Tibial nerve (tissue), 4 donors: ENCODE measurements around the gene SIPA1L3.

ENCODE experiments used
- CTCF ChIP-seq, 5 experiments: fragments of 200-600 bp in 3 of 5; fragments of 450-650 bp in 2 of 5; sonication (generic) in 3 of 5; IDR thresholded peaks; one replicate each; pipeline ENCODE4 v1.5.1; 2016 to 2019; ENCODE audit warnings: antibody characterized with exemption in 5 of 5, mild to moderate bottlenecking in 3 of 5, moderate library complexity in 2 of 5
- EP300 ChIP-seq, 2 donors: sonication (generic); formaldehyde crosslinking; IDR thresholded peaks; one replicate each; pipeline ENCODE4 v1.6.1; 2017; ENCODE audit warnings: antibody characterized with exemption in 2 of 2, mild to moderate bottlenecking in 1 of 2
- POLR2A ChIP-seq, 2 donors: fragments of 450-650 bp; IDR thresholded peaks; one replicate each; pipeline ENCODE4 v1.6.1; 2017; ENCODE audit warnings: antibody characterized with exemption in 2 of 2, mild to moderate bottlenecking in 2 of 2, moderate library complexity in 2 of 2

- TF ChIP-seq EP300 (IDR thresholded peaks at IDR 0.05) (no peak), CTCF (IDR thresholded peaks at IDR 0.05) (no peak), POLR2A (IDR thresholded peaks at IDR 0.05) (no peak)
Observed at GRCh38 chr19:38228005-38228377, 321.0 kb downstream of the SIPA1L3 start.
